ENCODE data around the gene ALMS1. TPM values are rescaled to one million over a fixed set of nuclear protein-coding genes. Genes with fewer than 3 reads are reported as not detected.
"Not testable (repeated sequence)": the region's sequence is repeated elsewhere in the genome, so short reads cannot be mapped to it uniquely, and the experiment has no call there.

The ALMS1 gene
- 10 to 100 TPM; 21.5 to 25.4 TPM for total RNA-seq

GRCh38 chr2:73385504-73386341, at the start of gene ALMS1:
Gene ALMS1 (plus strand): TSS chr2:73385836. CDS start chr2:73385869, 33 bp downstream.
- Mint-ChIP-seq H3K36me3 (peaks cover 0 to 13% of the 10 kb centered on the region in 2 donors), H3K9me3 (no peaks in the 10 kb centered on the region), H3K27ac (peak within 1 kb of the TSS; percentile 89 to 91)
- DNase-seq (ENCODE audit: low spot score in 2 of 2): peak; percentile 85 to 92
- peak; percentile 92 to 94 for ATAC-seq

DNA sequence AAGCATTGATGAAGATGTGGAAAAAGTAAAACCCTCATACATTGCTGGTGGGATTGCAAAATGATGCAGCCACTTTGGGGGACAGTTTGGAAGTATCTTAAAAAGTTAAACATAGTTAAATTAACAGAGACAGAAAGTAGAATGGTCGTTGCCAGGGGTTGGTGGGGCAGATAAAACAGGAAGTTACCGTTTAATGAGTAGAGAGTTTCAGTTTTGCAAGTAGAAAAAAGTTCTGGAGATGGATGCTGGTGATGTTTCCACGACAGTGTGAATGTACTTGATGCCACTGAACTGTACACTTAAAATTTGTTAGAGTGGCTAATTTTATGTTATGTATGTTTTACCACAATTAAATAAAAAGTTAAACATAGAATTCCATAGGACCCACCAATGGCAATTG, 47.8 kb upstream of the ALMS1 start:
- no peak overlapping the region for H3K27ac Mint-ChIP-seq
- no peaks in the 10 kb centered on the region for H3K36me3 Mint-ChIP-seq
- DNase-seq (ENCODE audit: low spot score in 2 of 2) (no peak), ATAC-seq (no peak)
- peaks cover 0 to 8% of the 10 kb centered on the region in 2 donors for H3K9me3 Mint-ChIP-seq

GRCh38 chr2:73339201-73339600, 46.4 kb upstream of the ALMS1 start:
- no peak for ATAC-seq
- H3K9me3 Mint-ChIP-seq: no peaks in the 10 kb centered on the region
- DNase-seq (ENCODE audit: low spot score in 2 of 2): no peak
- H3K27ac Mint-ChIP-seq: no peak overlapping the region
- no peaks in the 10 kb centered on the region for H3K36me3 Mint-ChIP-seq

DNA sequence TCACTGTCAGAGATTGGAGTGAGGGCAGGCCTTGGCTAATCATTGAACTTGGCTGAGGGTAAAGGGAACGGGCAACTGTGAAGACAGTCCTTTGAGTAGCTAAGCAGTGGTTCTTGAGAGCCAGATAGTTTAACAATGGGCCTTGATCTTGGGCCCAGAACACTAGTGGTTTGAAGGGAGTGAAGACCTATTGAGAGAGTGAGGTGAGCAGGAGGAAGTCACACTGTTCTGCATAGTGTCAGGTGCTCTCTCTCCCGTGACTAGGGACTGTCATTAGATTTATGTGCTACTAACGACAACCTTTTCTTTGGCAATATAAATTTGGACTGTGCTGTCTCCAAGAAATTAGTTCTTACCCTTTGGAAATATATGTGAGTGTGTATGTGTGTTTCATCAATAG, 44.6 kb upstream of the ALMS1 start:
- ATAC-seq (no peak), DNase-seq (ENCODE audit: low spot score in 2 of 2) (no peak)
- H3K27ac Mint-ChIP-seq: no peak overlapping the region
- no peaks in the 10 kb centered on the region for H3K9me3 Mint-ChIP-seq
- H3K36me3 Mint-ChIP-seq: no peaks in the 10 kb centered on the region

GRCh38 chr2:73343992-73344391, 41.6 kb upstream of the ALMS1 start:
- Mint-ChIP-seq H3K9me3 (no peaks in the 10 kb centered on the region), H3K36me3 (no peaks in the 10 kb centered on the region), H3K27ac (no peak overlapping the region)
- ATAC-seq (no peak), DNase-seq (ENCODE audit: low spot score in 2 of 2) (no peak)

DNA sequence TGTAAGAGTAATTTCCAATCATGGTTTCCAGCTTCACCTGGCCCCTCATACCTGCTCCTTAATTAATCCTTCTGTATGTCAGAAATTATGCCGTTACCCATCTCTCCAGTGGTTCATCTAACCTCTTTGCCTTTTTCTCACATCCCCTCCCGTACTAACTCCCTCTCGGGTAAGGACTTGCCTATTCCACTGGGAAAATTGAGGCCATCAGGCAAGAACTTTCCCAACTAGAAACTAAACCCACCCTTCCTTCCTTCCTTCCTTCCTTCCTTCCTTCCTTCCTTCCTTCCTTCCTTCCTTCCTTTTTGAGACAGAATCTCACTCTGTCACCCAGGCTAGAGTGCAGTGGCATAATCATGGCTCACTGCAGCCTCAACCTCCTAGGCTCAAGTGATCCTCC, 40.9 kb upstream of the ALMS1 start:
- not testable (repeated sequence) for ATAC-seq; H3K9me3 Mint-ChIP-seq; H3K36me3 Mint-ChIP-seq; DNase-seq (ENCODE audit: low spot score in 2 of 2); H3K27ac Mint-ChIP-seq

DNA sequence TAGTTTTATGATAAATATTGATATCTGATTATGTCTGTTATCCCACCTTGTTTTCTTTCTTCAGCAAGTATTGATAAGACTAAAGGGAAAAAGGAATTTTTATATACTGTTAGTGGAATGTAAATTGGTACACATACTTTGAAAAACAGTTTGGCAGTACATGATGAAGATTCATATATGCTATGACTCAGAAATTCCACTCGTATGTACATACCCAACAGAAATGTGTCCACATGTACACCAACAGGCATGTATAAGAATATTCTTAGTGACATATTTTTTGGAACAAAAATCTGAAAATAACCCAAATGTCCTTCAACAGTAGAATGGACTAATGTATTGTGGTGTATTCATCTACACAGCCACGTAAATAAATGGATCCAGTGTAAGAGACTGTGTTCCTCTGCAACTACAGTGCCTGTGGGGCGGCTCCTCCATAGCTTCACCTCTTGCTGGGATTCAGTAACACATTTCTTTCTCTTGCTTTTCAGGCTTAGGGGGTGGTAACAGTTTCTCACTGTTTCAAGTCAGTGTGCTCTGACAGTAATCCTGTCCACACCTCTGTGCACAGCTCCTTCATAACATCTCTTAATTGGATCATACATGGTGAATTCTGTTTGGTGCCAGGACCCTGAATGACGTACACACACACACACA, 35.5 kb upstream of the ALMS1 start:
- Mint-ChIP-seq H3K27ac (no peak overlapping the region), H3K36me3 (no peaks in the 10 kb centered on the region), H3K9me3 (no peaks in the 10 kb centered on the region)
- ATAC-seq: no peak
- no peak for DNase-seq (ENCODE audit: low spot score in 2 of 2)

GRCh38 chr2:73356097-73356496, 29.5 kb upstream of the ALMS1 start:
- Mint-ChIP-seq H3K36me3 (peaks cover 0 to 4% of the 10 kb centered on the region in 2 donors), H3K9me3 (no peaks in the 10 kb centered on the region), H3K27ac (no peak overlapping the region)
- ATAC-seq: no peak
- DNase-seq (ENCODE audit: low spot score in 2 of 2): no peak

DNA sequence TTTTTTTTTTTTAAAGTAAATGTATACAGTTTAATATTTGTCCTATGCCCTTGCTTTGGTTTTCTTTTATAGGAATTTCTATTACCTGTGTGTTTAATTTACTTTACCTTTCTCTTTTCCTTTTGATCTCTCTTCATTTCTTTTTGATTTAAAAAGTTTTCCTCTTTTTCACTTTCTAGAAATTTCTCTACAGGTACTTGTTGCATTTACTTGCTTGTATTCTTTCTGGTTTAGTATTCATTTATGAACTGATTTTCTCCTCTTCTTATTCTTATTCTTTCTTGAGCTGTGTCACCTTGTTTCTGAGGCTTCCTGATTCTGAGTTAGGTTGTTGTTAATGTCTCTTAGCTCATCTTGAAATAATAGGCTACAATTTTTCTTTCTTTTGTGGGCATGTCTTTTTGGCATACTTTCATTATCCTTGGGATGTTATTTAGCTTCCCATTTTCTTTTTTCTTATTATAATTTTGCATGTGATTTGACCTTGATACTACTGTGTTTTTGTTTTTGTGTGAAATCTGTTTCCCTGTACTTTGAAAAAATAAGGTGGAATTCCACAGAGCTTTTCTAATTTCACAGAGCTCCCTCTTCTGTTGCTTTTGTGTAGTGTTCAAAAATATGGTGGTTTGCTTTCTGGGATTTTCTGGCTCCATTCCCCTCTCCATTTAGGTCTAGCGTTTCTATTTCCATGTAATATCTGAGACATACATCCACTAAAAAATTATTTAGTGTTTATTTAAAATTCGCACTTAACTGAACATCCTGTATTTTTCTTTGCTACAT, 25.5 kb upstream of the ALMS1 start:
- H3K27ac Mint-ChIP-seq: no peak overlapping the region
- DNase-seq (ENCODE audit: low spot score in 2 of 2): no peak
- H3K9me3 Mint-ChIP-seq: no peaks in the 10 kb centered on the region
- no peak for ATAC-seq
- H3K36me3 Mint-ChIP-seq: peaks cover 0 to 4% of the 10 kb centered on the region in 2 donors

DNA sequence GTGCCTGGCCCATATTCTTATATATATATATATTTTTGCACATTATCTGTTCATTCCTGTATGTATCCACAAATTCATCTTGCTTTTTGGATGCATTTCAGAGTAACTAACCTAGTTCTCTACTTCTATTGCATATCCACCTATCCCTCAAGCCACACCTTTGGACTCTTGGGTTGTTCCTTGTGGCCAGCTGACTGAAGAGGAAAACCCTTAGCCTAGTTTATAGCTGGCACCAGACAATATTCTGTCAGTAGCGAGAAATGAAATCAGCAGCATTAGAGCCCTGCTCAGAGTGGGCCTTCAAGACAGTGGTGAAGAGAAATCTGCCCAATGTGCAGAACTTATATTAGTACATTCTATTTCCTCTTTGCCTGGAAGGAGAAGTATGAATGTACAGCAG, 19.6 kb upstream of the ALMS1 start:
- H3K36me3 Mint-ChIP-seq: no peaks in the 10 kb centered on the region
- no peak for ATAC-seq
- DNase-seq (ENCODE audit: low spot score in 2 of 2): no peak
- no peak overlapping the region for H3K27ac Mint-ChIP-seq
- H3K9me3 Mint-ChIP-seq: no peaks in the 10 kb centered on the region

- no peaks in the 10 kb centered on the region for H3K36me3 Mint-ChIP-seq
- no peak overlapping the region for H3K27ac Mint-ChIP-seq
- H3K9me3 Mint-ChIP-seq: no peaks in the 10 kb centered on the region
- ATAC-seq (no peak), DNase-seq (ENCODE audit: low spot score in 2 of 2) (no peak)
Measured at GRCh38 chr2:73368781-73369180, 16.9 kb upstream of the ALMS1 start.

DNA sequence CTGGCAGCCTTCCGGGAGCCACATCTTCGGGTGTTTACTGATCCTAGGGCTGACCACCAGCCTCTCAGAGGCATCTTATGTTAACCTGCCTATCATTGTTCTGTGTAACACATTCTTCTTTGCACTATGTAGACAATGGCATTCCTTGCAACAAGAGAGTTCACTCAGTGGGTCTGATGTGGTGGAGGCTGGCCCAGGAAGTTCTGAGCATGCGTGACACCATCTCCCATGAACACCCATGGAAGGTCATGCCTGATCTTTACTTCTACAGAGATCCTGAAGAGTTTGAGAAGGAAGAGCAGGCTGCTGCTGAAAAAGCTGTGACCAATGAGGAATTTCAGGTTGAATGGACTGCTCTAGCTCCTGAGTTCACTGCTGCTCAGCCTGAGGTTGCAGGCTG, 15.3 kb upstream of the ALMS1 start:
- Mint-ChIP-seq H3K9me3 (no peaks in the 10 kb centered on the region), H3K27ac (no peak overlapping the region), H3K36me3 (no peaks in the 10 kb centered on the region)
- DNase-seq (ENCODE audit: low spot score in 2 of 2): no peak
- no peak for ATAC-seq

DNA sequence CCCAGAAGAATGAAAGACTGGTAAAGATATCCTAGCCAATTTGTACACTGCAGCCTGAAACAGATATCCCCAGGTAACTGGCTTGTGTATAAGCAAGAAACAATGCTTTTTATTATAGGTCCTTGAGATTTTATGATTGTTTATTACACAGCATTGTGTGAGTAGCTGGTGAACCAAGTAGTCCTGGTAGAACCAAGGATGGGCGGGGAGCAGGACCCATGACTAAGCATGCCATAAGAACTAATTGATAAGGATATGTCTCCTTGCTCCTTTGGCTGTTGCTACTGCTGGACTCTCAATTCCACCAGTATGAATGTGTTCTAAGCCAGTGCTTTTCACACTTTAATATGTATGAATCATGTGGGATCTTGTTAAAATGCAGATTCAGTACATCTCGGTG, 12.3 kb upstream of the ALMS1 start:
- Mint-ChIP-seq H3K27ac (no peak overlapping the region), H3K9me3 (no peaks in the 10 kb centered on the region), H3K36me3 (no peaks in the 10 kb centered on the region)
- ATAC-seq (no peak), DNase-seq (ENCODE audit: low spot score in 2 of 2) (no peak)

- ATAC-seq: no peak
- DNase-seq (ENCODE audit: low spot score in 2 of 2): no peak
- H3K9me3 Mint-ChIP-seq: no peaks in the 10 kb centered on the region
- H3K36me3 Mint-ChIP-seq: no peaks in the 10 kb centered on the region
- no peak overlapping the region for H3K27ac Mint-ChIP-seq
Measured at GRCh38 chr2:73374269-73374668, 11.4 kb upstream of the ALMS1 start.

GRCh38 chr2:73376681-73377080, 9.0 kb upstream of the ALMS1 start:
- H3K36me3 Mint-ChIP-seq: no peaks in the 10 kb centered on the region
- DNase-seq (ENCODE audit: low spot score in 2 of 2) (no peak), ATAC-seq (no peak)

DNA sequence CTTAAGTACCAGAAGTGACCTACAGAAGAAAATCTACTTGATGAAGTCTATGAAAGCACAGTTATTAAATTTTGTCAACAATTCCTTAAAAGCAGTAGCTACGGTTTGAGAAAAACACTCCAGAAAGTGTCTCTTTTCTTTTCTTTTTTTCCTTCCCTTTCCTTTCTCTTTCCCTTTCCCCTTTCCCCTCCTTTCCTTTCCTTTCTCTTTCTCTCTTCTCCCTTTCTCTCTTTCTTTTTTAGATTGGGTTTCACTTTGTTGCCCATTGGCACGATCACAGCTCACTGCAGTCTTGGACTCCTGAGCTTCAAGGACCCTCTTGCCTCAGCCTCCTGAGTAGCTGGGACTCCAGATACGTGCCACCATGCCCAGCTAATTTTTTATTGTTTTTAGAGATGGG, 2.6 kb upstream of the ALMS1 start:
- DNase-seq (ENCODE audit: low spot score in 2 of 2) (no peak), ATAC-seq (no peak)
- H3K36me3 Mint-ChIP-seq: peaks cover 0 to 13% of the 10 kb centered on the region in 2 donors
- no peak overlapping the region for H3K27ac Mint-ChIP-seq
- H3K9me3 Mint-ChIP-seq: no peaks in the 10 kb centered on the region

More at GRCh38 chr2:73376681-73377080, 9.0 kb upstream of the ALMS1 start:
- no peaks in the 10 kb centered on the region for H3K9me3 Mint-ChIP-seq
- H3K27ac Mint-ChIP-seq: no peak overlapping the region

DNA sequence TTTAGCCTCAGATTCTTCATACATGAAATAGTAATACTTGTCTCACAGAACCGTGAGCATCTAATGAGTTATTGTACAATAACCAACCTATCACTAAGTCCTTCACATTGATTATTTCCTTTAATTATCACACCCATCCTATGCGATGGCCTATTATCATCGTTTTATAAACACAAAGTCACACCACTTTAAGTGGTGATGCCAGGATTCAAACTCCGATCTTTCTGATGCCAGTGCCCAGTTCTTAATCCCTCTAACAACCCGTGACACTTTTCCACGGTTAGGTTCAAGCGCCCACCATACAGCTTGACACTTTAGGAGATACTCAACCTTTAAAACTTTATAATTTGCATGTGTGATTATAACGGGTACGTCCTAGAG, 523 bp upstream of the ALMS1 start:
- no peak for DNase-seq (ENCODE audit: low spot score in 2 of 2)

More for the DNA sequence above, 523 bp upstream of the ALMS1 start:
- no peaks in the 10 kb centered on the region for H3K9me3 Mint-ChIP-seq
- ATAC-seq: no peak
- peak overlapping the region; percentile 89 to 91 for H3K27ac Mint-ChIP-seq
- H3K36me3 Mint-ChIP-seq: peaks cover 0 to 13% of the 10 kb centered on the region in 2 donors
